Erythroblast (primary cell): Measurements from ENCODE around the gene PTGES.

Experiments
- GATA1 ChIP-seq: IDR thresholded peaks from 2 replicates; pipeline ENCODE4 v1.6.1; 2011; ENCODE audit warnings: low read depth, mild to moderate bottlenecking, control low read depth, low read length, moderate library complexity
- POLR2A ChIP-seq: IDR thresholded peaks from 2 replicates; pipeline ENCODE4 v1.6.1; 2011; ENCODE audit warnings: mild to moderate bottlenecking, low read length

- no peak for TF ChIP-seq POLR2A
- TF ChIP-seq GATA1, result no peak
These were observed 30.9 kb upstream of the PTGES start for GRCh38 chr9:129783516-129784361.
